Upper lobe of right lung (tissue), 1 donor: ENCODE measurements around the gene ALPL. TPM values are rescaled to one million over a fixed set of nuclear protein-coding genes. Genes with fewer than 3 reads are reported as not detected.

Experiments used
- ATAC-seq: fragments of 200-7000 bp; cut with Tn5 transposase; one replicate; pipeline ENCODE4 v1.9.1; 2020; ENCODE audit warnings: mild to moderate bottlenecking, moderate library complexity
- DNase-seq: peaks from one replicate; pipeline ENCODE4 v3.0.0-alpha.2; 2020
- H3K27ac ChIP-seq: fragments of 200-600 bp; one replicate; pipeline ENCODE4 v1.8.0; 2022
- H3K27me3 ChIP-seq: fragments of 200-600 bp; one replicate; pipeline ENCODE4 v1.8.0; 2022; ENCODE audit warnings: mild to moderate bottlenecking
- H3K36me3 ChIP-seq: fragments of 200-600 bp; one replicate; pipeline ENCODE4 v1.8.0; 2022
- H3K4me1 ChIP-seq: fragments of 200-600 bp; one replicate; pipeline ENCODE4 v1.8.0; 2022
- H3K4me3 ChIP-seq: fragments of 200-600 bp; one replicate; pipeline ENCODE4 v1.8.0; 2022; ENCODE audit warnings: mild to moderate bottlenecking
- H3K9me3 ChIP-seq: fragments of 200-600 bp; one replicate; pipeline ENCODE4 v1.8.0; 2022
- CTCF ChIP-seq: fragments of 200-600 bp; IDR thresholded peaks from one replicate; pipeline ENCODE4 v1.8.0; 2022; ENCODE audit warnings: antibody characterized with exemption
- intact Hi-C: fragments of 100-400 bp; cut with DNase I; formaldehyde crosslinking; loops from one replicate; pipeline ENCODE4 v1.11.0; 2022
- total RNA-seq: library from RNA; stranded (reverse); fragmentation: NEBNext Ultra II Directional; extraction: Animal tissue kit (Norgen Biotek cat#: 25700); gene quantifications from one replicate; pipeline ENCODE4 v1.2.1, GENCODE V29; 2021
- donor health status: DM: no; HTN: yes; CAD: no; lungs with severe emphysema.

The ALPL gene
- total RNA-seq, 1 donor from 2014 or later, result 164 TPM

DNA sequence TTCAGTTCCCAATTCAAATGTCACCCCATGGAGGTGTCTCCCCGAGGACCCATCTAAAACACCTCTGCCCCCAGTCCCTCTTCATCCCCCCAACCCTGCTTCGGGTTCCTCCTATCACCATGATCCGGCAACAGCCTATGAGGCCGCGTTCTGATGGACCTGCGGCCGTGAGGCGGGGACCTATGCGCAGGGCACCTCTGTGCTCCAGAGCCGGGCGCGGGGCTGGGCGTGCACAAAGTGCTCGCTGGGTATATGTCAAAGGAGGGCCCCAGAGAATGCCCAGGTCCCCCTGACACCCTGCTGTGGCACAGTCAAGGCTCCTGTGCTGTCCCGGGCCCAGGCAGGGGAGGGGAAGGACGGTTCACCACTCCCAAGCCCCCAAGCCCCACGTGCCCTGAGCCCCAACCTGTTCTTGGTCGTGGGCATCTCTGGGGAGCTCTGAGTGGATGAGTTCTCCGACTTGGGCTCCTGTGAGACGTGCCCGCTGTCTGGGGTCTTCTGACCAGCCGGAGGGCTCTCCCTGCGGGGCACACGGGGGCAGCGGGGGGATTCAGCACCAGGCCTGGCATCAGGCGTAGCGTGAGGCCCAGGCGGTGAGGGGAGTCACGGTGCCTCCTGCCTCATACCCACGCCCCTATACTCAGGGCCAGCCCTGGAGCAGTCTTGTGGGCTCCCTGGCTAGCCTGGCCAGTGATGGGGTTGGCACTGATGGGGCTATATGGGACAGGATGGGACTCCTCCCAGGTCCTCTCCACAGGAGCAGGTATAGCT lies 92.2 kb downstream of the ALPL start:
- Histone ChIP-seq H3K27me3 (no peaks in the 10 kb centered on the region), H3K4me1 (no peaks in the 10 kb centered on the region), H3K9me3 (no peaks in the 10 kb centered on the region), H3K27ac (no peak overlapping the region), H3K36me3 (no peaks in the 10 kb centered on the region), H3K4me3 (no peak overlapping the region)
- no peak for DNase-seq
- intact Hi-C loops, result no loop called here
- TF ChIP-seq CTCF, result no peak
- no peak for ATAC-seq

- Histone ChIP-seq H3K27me3 (no peaks in the 10 kb centered on the region), H3K27ac (no peak overlapping the region), H3K9me3 (no peaks in the 10 kb centered on the region), H3K36me3 (no peaks in the 10 kb centered on the region), H3K4me3 (no peak overlapping the region), H3K4me1 (no peaks in the 10 kb centered on the region)
- DNase-seq, result no peak
- no peak for TF ChIP-seq CTCF
- intact Hi-C loops, result no loop called here
- ATAC-seq, result no peak
These were observed 94.2 kb downstream of the ALPL start for GRCh38 chr1:21603177-21604138.

DNA sequence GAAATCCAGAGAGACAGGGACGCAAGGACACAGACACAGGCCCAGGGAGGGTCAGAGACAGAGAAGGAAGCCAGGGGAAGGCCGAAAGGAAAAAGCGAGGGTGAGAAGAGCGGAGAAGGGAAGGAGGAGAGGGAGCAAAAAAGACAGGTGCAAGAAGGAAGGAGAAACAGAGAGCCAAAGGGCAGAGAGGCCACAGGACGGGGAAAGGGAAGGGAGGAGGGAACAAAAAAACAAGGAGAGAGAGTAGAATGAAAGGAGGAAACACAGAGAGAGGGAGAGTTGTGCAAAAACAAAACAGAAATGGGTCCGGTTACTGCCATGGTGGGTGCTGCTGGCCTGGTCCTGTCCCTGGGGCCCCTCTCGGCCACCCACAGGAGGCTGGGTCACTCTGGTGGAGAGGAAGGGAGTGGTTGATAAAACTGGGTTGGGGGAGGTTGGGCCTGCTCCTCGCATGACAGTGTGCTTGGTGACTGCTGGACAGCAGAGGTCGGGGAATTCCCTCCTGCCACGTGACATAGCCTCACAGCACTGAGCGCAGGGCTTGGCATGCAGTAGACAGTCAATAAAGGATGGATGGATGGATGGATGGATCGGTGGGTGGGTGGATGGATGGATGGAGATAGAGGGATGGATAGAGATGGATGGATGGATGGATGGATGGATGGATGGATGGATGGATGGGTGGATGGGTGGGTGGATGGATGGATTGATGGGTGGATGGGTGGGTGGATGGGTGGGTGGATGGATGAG lies 95.2 kb downstream of the ALPL start:
- no peak for TF ChIP-seq CTCF
- ATAC-seq, result no peak
- no peaks in the 10 kb centered on the region for H3K9me3 ChIP-seq
- no peaks in the 10 kb centered on the region for H3K27me3 ChIP-seq
- H3K4me1 ChIP-seq, result no peaks in the 10 kb centered on the region
- DNase-seq, result no peak
- no peak overlapping the region for H3K4me3 ChIP-seq
- intact Hi-C loops, result no loop called here
- no peaks in the 10 kb centered on the region for H3K36me3 ChIP-seq
- H3K27ac ChIP-seq, result no peak overlapping the region

DNA sequence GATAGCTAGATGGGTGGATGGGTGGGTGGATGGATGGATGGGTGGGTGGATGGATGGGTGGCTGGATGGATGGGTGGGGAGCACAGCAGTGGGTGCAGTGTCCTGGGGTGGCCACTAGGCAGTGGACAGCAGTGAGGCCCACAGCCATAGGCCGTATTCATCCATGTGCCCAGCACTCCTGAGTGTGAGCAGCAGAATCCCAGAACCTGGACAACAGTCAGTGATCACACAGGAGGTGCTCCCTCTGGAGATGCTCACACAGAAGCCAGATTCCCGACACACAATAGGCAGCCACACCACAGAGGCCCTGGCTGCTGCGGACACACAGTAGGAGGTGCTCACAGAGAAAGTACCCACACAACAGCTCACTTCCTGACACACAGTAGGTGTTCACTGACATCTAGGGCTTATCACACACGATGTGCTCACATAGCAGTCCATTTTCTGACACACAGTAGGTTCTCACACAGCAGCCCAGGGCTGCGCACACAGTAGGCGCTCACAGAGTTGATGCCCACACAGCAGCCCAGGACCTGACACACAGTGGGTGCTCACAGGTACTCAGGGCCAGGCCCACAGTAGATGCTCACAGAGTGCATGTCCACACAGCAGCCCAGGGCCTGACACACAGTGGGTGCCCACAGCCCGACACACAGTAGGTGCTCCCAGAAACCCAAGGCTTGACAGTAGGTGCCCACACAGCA lies 95.9 kb downstream of the ALPL start:
- H3K27ac ChIP-seq, result no peak overlapping the region
- no peaks in the 10 kb centered on the region for H3K4me1 ChIP-seq
- intact Hi-C loops, result no loop called here
- DNase-seq (no peak), ATAC-seq (no peak)
- TF ChIP-seq CTCF, result no peak
- H3K9me3 ChIP-seq, result no peaks in the 10 kb centered on the region
- H3K27me3 ChIP-seq, result no peaks in the 10 kb centered on the region
- H3K4me3 ChIP-seq, result no peak overlapping the region
- H3K36me3 ChIP-seq, result no peaks in the 10 kb centered on the region
